OCI-LY3 (cell line): ENCODE measurements around the gene TRIM33.

Experiments used
- EZH2phosphoT487 ChIP-seq: fragments of 200-600 bp; shearing (Covaris generic); IDR thresholded peaks from 2 replicates; pipeline ENCODE4 v1.6.1; 2018; ENCODE audit warnings: antibody characterized with exemption, mixed run types, low read depth
- TF ChIP-seq, protein P1 (sequence below): fragments of 200-600, 300-600 bp; sonication (generic); IDR thresholded peaks from 2 replicates; pipeline ENCODE4 v1.5.1; 2014; ENCODE audit warnings: antibody characterized with exemption, low read length, low read depth

GRCh38 chr1:114448370-114449036 is 62.5 kb downstream of the TRIM33 start:
- TF ChIP-seq, protein P1, sequence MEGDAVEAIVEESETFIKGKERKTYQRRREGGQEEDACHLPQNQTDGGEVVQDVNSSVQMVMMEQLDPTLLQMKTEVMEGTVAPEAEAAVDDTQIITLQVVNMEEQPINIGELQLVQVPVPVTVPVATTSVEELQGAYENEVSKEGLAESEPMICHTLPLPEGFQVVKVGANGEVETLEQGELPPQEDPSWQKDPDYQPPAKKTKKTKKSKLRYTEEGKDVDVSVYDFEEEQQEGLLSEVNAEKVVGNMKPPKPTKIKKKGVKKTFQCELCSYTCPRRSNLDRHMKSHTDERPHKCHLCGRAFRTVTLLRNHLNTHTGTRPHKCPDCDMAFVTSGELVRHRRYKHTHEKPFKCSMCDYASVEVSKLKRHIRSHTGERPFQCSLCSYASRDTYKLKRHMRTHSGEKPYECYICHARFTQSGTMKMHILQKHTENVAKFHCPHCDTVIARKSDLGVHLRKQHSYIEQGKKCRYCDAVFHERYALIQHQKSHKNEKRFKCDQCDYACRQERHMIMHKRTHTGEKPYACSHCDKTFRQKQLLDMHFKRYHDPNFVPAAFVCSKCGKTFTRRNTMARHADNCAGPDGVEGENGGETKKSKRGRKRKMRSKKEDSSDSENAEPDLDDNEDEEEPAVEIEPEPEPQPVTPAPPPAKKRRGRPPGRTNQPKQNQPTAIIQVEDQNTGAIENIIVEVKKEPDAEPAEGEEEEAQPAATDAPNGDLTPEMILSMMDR, result no peak
- TF ChIP-seq EZH2phosphoT487, result no peak
